ENCODE results near the gene TBC1D22B.

DNA sequence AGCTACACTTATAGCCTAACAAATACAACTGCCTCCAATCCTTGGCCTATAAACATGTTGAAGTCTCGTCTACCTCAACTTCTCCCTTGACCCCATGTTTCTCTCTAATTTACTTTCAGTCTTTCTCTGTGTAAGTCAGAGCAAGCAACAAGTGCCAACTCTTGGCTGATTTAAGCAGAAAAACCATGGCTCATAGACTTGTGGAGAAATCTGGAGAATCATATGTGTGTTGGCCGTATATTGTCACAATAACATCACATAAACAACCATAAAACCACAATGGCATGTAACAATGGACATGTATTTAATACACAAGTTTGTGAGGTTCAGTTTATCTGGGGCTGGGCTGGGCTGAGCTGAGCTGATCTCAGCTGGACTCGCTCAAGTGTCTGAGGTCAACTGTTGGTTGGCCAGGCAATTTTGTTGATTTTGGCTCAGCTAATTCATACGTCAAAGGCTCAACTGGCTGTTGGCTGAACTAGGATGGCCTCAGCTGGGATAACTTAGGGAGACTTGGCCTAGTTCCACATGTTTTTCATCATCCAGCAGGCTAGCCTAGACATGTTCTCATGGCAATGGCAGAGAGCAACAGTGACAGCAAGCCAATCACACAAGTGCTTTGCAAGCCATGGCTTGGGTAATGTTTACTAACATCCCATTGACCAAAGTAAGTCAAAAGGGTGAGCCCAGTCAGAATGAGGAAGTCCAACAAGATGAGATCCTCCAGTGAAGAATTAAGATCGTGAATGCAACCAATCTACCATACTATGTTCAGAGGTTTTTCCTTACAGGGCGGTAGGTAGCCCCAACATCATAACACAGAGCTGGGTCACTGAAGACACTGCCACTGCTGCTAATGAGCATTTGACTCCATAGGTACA lies 12.9 kb upstream of the TBC1D22B start:
- TF ChIP-seq, protein P1, sequence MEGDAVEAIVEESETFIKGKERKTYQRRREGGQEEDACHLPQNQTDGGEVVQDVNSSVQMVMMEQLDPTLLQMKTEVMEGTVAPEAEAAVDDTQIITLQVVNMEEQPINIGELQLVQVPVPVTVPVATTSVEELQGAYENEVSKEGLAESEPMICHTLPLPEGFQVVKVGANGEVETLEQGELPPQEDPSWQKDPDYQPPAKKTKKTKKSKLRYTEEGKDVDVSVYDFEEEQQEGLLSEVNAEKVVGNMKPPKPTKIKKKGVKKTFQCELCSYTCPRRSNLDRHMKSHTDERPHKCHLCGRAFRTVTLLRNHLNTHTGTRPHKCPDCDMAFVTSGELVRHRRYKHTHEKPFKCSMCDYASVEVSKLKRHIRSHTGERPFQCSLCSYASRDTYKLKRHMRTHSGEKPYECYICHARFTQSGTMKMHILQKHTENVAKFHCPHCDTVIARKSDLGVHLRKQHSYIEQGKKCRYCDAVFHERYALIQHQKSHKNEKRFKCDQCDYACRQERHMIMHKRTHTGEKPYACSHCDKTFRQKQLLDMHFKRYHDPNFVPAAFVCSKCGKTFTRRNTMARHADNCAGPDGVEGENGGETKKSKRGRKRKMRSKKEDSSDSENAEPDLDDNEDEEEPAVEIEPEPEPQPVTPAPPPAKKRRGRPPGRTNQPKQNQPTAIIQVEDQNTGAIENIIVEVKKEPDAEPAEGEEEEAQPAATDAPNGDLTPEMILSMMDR (IDR thresholded peaks at IDR 0.05), result no peak
- no peak for TF ChIP-seq EZH2 (IDR thresholded peaks at IDR 0.05)
